HG03025 (cell line): Measurements from ENCODE around the gene NLGN4X.

Source experiments
- ATAC-seq: cut with Tn5 transposase; IDR thresholded peaks from one replicate; pipeline ENCODE4 v1.9.1; 2021; ENCODE audit warnings: mild to moderate bottlenecking, moderate library complexity; ENCODE audit not compliant: unreplicated experiment, low FRiP score

The NLGN4X gene

DNA sequence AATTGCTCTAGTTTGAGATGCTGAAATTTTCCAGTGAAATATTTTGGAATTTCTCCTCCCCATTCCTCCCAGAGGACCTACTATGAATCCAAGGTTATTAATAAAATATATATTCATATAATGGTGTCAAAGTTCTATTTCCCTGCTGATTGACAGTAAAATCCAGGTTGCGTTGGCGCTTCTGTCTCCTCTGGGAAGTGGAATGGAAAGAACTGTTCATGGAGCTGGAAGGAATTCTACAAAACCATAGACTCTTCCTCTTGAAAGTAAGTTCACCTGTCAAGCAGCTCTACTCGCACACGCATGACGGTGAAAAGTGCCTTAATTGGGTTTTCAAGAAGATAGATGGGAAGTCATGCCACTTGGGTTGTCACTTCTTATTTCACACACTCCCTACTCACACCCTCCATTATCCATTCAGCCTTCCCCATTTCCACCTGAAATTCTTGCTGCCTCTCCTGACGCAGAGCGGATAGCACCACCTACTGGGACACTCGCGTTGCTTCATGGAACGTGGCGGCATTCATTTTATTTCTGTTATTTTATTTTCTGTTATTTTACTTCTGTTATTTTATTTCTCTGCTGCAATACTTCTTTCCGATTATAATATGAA, 351.6 kb downstream of the NLGN4X start:
- no peak for ATAC-seq

- no peak for ATAC-seq
Measured at GRCh38 chrX:5870238-5870637, 358.4 kb downstream of the NLGN4X start.

GRCh38 chrX:5869786-5870185, 358.9 kb downstream of the NLGN4X start:
- no peak for ATAC-seq

- no peak for ATAC-seq
Measured at GRCh38 chrX:5867778-5868177, 360.9 kb downstream of the NLGN4X start.

DNA sequence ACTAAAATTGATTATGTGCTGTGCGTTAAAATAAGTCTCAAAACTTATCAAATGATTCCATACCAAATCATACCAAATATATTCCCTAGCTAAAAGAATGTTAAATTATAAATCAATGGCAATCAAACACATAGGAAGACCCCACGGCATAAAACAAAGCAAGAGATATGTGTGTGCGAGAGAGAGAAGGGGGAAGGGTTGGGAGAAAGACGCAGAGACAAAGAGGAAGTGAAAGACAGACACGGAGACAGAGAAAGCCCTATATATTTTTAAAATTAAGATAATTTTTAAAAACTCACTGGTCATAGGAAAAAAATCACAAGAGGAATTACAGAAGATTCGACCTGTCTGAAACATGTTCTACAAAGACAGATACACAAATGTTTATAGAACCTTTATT, 371.4 kb downstream of the NLGN4X start:
- no peak for ATAC-seq

DNA sequence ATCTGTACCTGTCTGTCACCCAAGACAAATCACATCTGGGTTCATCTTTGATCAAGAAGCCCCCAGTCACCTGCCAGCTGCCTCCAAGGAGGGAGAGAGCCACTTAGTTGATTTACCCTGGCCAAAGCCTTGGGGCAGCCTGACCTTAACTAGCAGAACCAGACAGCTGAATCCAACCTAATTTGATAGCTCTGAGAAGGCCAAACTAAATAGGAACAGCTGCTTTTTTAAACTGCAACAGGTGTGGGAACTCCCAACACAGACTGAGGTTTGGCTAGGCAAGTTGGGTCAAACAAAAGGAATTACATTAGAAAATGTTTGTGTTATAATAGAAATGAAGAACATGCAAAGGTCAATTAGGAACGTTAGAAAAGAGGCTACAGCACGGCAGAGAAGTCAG, 375.7 kb downstream of the NLGN4X start:
- no peak for ATAC-seq

- ATAC-seq: no peak
Measured at GRCh38 chrX:5842601-5843000, 386.1 kb downstream of the NLGN4X start.
